Measurements from ENCODE around the gene HIVEP2. TPM values are rescaled to one million over a fixed set of nuclear protein-coding genes. Genes with fewer than 3 reads are reported as not detected.

HIVEP2 gene
- total RNA-seq, 4 donors from 2014 or later = 8.6 to 19.3 (median 12.7) TPM

DNA sequence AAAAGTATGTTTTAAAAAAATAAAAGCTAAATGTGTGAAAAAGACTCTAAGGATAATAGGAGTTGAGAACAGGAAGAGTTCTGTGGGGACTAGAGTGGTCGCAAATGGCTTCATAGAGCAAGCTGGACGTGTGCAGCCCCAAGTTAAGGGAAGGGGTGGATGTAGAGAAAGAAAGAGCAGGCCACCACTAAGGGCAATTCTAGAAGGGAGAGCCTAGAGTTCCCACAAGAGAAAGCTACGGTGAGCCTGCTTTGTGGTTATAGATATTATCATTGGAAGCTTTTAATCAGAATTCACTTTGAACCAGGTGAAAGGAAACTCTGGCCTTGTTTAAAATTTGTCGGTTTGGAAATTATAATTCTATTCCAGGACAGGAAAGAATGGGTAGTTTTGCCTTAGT, 101.6 kb downstream of the HIVEP2 start:
- peak overlapping the region in 2 of 4 donors; percentile 8 to 18 for H3K4me3 ChIP-seq
- TF ChIP-seq POLR2A (IDR thresholded peaks at IDR 0.05) = no peak
- peaks cover 21 to 82% (median 48%) of the 10 kb centered on the region in 3 donors for H3K4me1 ChIP-seq
- no peak for DNase-seq
- H3K27me3 ChIP-seq = no peaks in the 10 kb centered on the region
- intact Hi-C loops (cut with DNase I) = no loop called here
- WGBS, 2 donors = 50 to 72% methylated on average over 4 of the region's 4 CpGs
- H3K27ac ChIP-seq = peak overlapping the region in 3 of 4 donors; percentile 37 to 87 (median 82)
- H3K9me3 ChIP-seq = no peaks in the 10 kb centered on the region
- H3K36me3 ChIP-seq = no peaks in the 10 kb centered on the region

GRCh38 chr6:142842418-142843261, 102.3 kb downstream of the HIVEP2 start:
- intact Hi-C loops (cut with DNase I) = no loop called here
- H3K4me3 ChIP-seq = peak overlapping the region in 3 of 4 donors; percentile 8 to 18 (median 8)
- H3K4me1 ChIP-seq = peaks cover 21 to 77% (median 41%) of the 10 kb centered on the region in 3 donors
- WGBS, 2 donors = 50 to 67% methylated on average over 11 of the region's 11 CpGs
- DNase-seq = no peak
- H3K27me3 ChIP-seq = no peaks in the 10 kb centered on the region
- no peaks in the 10 kb centered on the region for H3K36me3 ChIP-seq
- H3K27ac ChIP-seq = peak overlapping the region in 3 of 4 donors; percentile 68 to 87 (median 82)
- no peak for TF ChIP-seq POLR2A (IDR thresholded peaks at IDR 0.05)
- TF ChIP-seq CTCF (IDR thresholded peaks at IDR 0.05) = no peak
- no peaks in the 10 kb centered on the region for H3K9me3 ChIP-seq

- H3K27ac ChIP-seq = peak overlapping the region in 3 of 4 donors; percentile 24 to 87 (median 82)
- intact Hi-C loops (cut with DNase I) = no loop called here
- no peak for DNase-seq
- WGBS, 2 donors = 68 to 79% methylated on average over 1 of the region's 1 CpG
- TF ChIP-seq CTCF (IDR thresholded peaks at IDR 0.05) = no peak
- no peak for TF ChIP-seq POLR2A (IDR thresholded peaks at IDR 0.05)
- H3K36me3 ChIP-seq = no peaks in the 10 kb centered on the region
- H3K4me3 ChIP-seq = peak overlapping the region in 1 of 4 donors; percentile 8
- no peaks in the 10 kb centered on the region for H3K9me3 ChIP-seq
- peaks cover 16 to 70% (median 35%) of the 10 kb centered on the region in 3 donors for H3K4me1 ChIP-seq
- H3K27me3 ChIP-seq = no peaks in the 10 kb centered on the region
Measured at GRCh38 chr6:142841915-142842314, 103.1 kb downstream of the HIVEP2 start.

GRCh38 chr6:142839686-142840040, 105.3 kb downstream of the HIVEP2 start:
- DNase-seq = no peak
- no peaks in the 10 kb centered on the region for H3K36me3 ChIP-seq
- H3K9me3 ChIP-seq = no peaks in the 10 kb centered on the region
- intact Hi-C loops (cut with DNase I) = no loop called here
- H3K27me3 ChIP-seq = no peaks in the 10 kb centered on the region
- no peak overlapping the region for H3K4me3 ChIP-seq
- peak overlapping the region in 2 of 4 donors; percentile 34 to 45 for H3K27ac ChIP-seq
- no peak for TF ChIP-seq CTCF (IDR thresholded peaks at IDR 0.05)
- TF ChIP-seq POLR2A (IDR thresholded peaks at IDR 0.05) = no peak
- WGBS, 2 donors = 74 to 85% methylated on average over 2 of the region's 2 CpGs
- H3K4me1 ChIP-seq = peaks cover 0 to 52% (median 14%) of the 10 kb centered on the region in 3 donors

GRCh38 chr6:142838821-142839685, 105.9 kb downstream of the HIVEP2 start:
- DNase-seq = no peak
- no peaks in the 10 kb centered on the region for H3K27me3 ChIP-seq
- H3K36me3 ChIP-seq = no peaks in the 10 kb centered on the region
- TF ChIP-seq POLR2A (IDR thresholded peaks at IDR 0.05) = no peak
- TF ChIP-seq CTCF (IDR thresholded peaks at IDR 0.05) = no peak
- 50 to 67% methylated on average over 7 of the region's 7 CpGs for WGBS, 2 donors
- no peaks in the 10 kb centered on the region for H3K9me3 ChIP-seq
- peaks cover 0 to 46% (median 13%) of the 10 kb centered on the region in 3 donors for H3K4me1 ChIP-seq
- intact Hi-C loops (cut with DNase I) = no loop called here
- no peak overlapping the region for H3K4me3 ChIP-seq
- H3K27ac ChIP-seq = peak overlapping the region in 2 of 4 donors; percentile 34 to 45

Measured in esophagus squamous epithelium (tissue), 5 donors.